Esophagus squamous epithelium (tissue), 4 donors: ENCODE results near the gene ISOC1.
A peak's percentile ranks its signal among the peaks of the same experiment; 100 is the strongest.

Source experiments
- POLR2A ChIP-seq, 4 donors: fragments of 450-650 bp; IDR thresholded peaks; one replicate each; pipeline ENCODE4 v1.6.1; 2017; ENCODE audit warnings: antibody characterized with exemption in 4 of 4, mild to moderate bottlenecking in 4 of 4, moderate library complexity in 3 of 4
- TF ChIP-seq, protein P1 (sequence below), 6 experiments: fragments of 450-650 bp in 4 of 6; fragments of 200-600 bp in 2 of 6; sonication (generic) in 2 of 6; IDR thresholded peaks; one replicate each; pipeline ENCODE4 v1.5.1; 2016 to 2019; ENCODE audit warnings: antibody characterized with exemption in 6 of 6, mild to moderate bottlenecking in 4 of 6, moderate library complexity in 4 of 6

DNA sequence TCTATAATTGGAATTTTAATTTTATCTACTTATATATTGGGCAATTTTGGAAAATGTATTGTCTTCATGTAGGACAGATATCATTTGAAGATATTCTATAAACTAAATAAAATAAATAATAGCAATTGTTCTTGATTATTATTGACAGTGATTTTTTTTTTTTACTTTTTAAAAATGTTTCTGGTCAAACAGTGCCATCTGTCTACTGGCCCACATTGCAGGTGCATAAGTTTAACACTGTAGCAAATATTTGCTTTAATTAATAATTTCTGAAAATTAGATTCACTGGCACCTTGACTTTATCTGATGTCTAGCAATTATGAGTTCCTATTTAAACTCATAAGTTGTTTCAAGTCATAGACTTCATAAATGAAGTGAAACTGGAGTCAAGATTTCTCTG, 41.1 kb upstream of the ISOC1 start:
- TF ChIP-seq, protein P1, sequence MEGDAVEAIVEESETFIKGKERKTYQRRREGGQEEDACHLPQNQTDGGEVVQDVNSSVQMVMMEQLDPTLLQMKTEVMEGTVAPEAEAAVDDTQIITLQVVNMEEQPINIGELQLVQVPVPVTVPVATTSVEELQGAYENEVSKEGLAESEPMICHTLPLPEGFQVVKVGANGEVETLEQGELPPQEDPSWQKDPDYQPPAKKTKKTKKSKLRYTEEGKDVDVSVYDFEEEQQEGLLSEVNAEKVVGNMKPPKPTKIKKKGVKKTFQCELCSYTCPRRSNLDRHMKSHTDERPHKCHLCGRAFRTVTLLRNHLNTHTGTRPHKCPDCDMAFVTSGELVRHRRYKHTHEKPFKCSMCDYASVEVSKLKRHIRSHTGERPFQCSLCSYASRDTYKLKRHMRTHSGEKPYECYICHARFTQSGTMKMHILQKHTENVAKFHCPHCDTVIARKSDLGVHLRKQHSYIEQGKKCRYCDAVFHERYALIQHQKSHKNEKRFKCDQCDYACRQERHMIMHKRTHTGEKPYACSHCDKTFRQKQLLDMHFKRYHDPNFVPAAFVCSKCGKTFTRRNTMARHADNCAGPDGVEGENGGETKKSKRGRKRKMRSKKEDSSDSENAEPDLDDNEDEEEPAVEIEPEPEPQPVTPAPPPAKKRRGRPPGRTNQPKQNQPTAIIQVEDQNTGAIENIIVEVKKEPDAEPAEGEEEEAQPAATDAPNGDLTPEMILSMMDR (IDR thresholded peaks at IDR 0.05), result peak in 2 of 6 experiments; percentile 26 to 32
- TF ChIP-seq POLR2A (IDR thresholded peaks at IDR 0.05), result no peak
